K562 (cell line): ENCODE measurements around the gene NUAK1. TPM values are rescaled to one million over a fixed set of nuclear protein-coding genes. Genes with fewer than 3 reads are reported as not detected.

Experiments used
- ATAC-seq: fragments of 200-7000 bp; cut with Tn5 transposase; 3 replicates; pipeline ENCODE4 v1.9.1; 2020; ENCODE audit warnings: moderate library complexity
- BruUV-seq: library from RNA; stranded (reverse); fragments of 400-500 nt; replicated peaks from 2 replicates; lab custom pipeline; 2021; lab: Mats Ljungman, UMichigan
- CTCF ChIA-PET: fragments of 300-600 bp; formaldehyde crosslinking; extraction: SDS; loops from one replicate; lab custom pipeline; 2021; ENCODE audit warnings: low intra/inter-chr PET ratio; lab: Yijun Ruan, JAX
- POLR2A ChIA-PET: fragments of 300-600, 350-650 bp; sonication (Branson Sonifier 250); formaldehyde crosslinking; extraction: SDS; loops from one replicate; lab custom pipeline; 2021; ENCODE audit warnings: antibody characterized with exemption, inconsistent platforms; lab: Yijun Ruan, JAX
- DNase-seq, 4 experiments: peaks; one replicate each; pipeline versions ENCODE4 v3.0.0 to v3.0.0-alpha.2; 2011 to 2018; ENCODE audit warnings: low spot score in 3 of 4, mixed read lengths in 3 of 4; ENCODE audit errors: extremely low read depth in 1 of 4
- FAIRE-seq: peaks from 2 replicates; lab custom pipeline; 2011; peaks lifted over from hg19 to GRCh38; lab: Jason Lieb, UNC
- H2AFZ ChIP-seq: 2 replicates; pipeline ENCODE4 v1.6.0; 2011; ENCODE audit warnings: low read depth, low read length, control low read depth, inconsistent platforms
- H3K27ac ChIP-seq: fragments of 200-600 bp; 3 replicates; pipeline ENCODE4 v1.8.0; 2011; ENCODE audit warnings: low read depth, mild to moderate bottlenecking, control low read depth, inconsistent platforms, low read length, moderate library complexity, mixed read lengths; ENCODE audit errors: extremely low read depth
- H3K27me3 ChIP-seq, 2 experiments: fragments of 300-600 bp in 1 of 2; 2 replicates in 1 of 2; 3 replicates in 1 of 2; pipeline versions ENCODE4 v1.6.0 to v1.8.0; 2011; ENCODE audit warnings: inconsistent platforms in 2 of 2, low read length in 2 of 2, mild to moderate bottlenecking in 1 of 2, mixed read lengths in 1 of 2, moderate library complexity in 1 of 2; ENCODE audit not compliant: control insufficient read depth in 2 of 2, insufficient read depth in 2 of 2
- H3K36me3 ChIP-seq: fragments of 300-600 bp; 3 replicates; pipeline ENCODE4 v1.8.0; 2011; ENCODE audit warnings: mild to moderate bottlenecking, low read length, inconsistent platforms; ENCODE audit not compliant: control insufficient read depth, insufficient read depth
- H3K4me1 ChIP-seq, 2 experiments: fragments of 200-600 bp in 1 of 2; replicated peaks in 1 of 2; 2 replicates in 1 of 2; 3 replicates in 1 of 2; pipeline versions ENCODE4 v1.5.1 to v1.8.0; 2011; ENCODE audit warnings: inconsistent platforms in 2 of 2, low read length in 2 of 2, mild to moderate bottlenecking in 1 of 2, mixed read lengths in 1 of 2, moderate library complexity in 1 of 2; ENCODE audit not compliant: control insufficient read depth in 2 of 2, insufficient read depth in 2 of 2
- H3K4me2 ChIP-seq: 2 replicates; pipeline ENCODE4 v1.6.1; 2011; ENCODE audit warnings: low read length, control low read depth, inconsistent platforms, mixed read lengths; ENCODE audit not compliant: insufficient read depth
- H3K4me3 ChIP-seq: fragments of 200-600 bp; sonication (generic), shearing (Covaris generic); 2 replicates; pipeline ENCODE4 v1.5.1; 2016; ENCODE audit warnings: control low read depth, inconsistent platforms
- H3K79me2 ChIP-seq: fragments of 200-600 bp; 3 replicates; pipeline ENCODE4 v1.8.0; 2011; ENCODE audit warnings: low read length, inconsistent platforms; ENCODE audit not compliant: control insufficient read depth, insufficient read depth
- H3K9ac ChIP-seq, 2 experiments: 2 replicates each; pipeline versions ENCODE4 v1.6.0 to v1.6.1; 2011; ENCODE audit warnings: low read depth in 2 of 2, low read length in 2 of 2, control low read depth in 1 of 2, inconsistent platforms in 1 of 2, mild to moderate bottlenecking in 1 of 2, mixed read lengths in 1 of 2; ENCODE audit not compliant: insufficient read depth in 1 of 2
- H3K9me1 ChIP-seq: one replicate; pipeline ENCODE4 v1.6.0; 2011; ENCODE audit warnings: inconsistent platforms, mild to moderate bottlenecking, low read length, moderate library complexity; ENCODE audit not compliant: control insufficient read depth, insufficient read depth
- H3K9me3 ChIP-seq: replicated peaks from 2 replicates; pipeline ENCODE4 v1.5.1; 2011; ENCODE audit warnings: low read depth, low read length, inconsistent platforms; ENCODE audit not compliant: control insufficient read depth, insufficient read depth
- H4K20me1 ChIP-seq: replicated peaks from 2 replicates; pipeline ENCODE4 v1.6.1; 2011; ENCODE audit warnings: low read length, inconsistent platforms, mixed read lengths; ENCODE audit not compliant: control insufficient read depth, insufficient read depth
- HMBOX1 ChIP-seq: sonication (generic); IDR thresholded peaks from 2 replicates; pipeline ENCODE4 v1.6.1; 2016
- PHF20 ChIP-seq: fragments of 450-650 bp; IDR thresholded peaks from 2 replicates; pipeline ENCODE4 v1.6.1; 2018; ENCODE audit not compliant: partially characterized antibody
- SNIP1 ChIP-seq: fragments of 450-650 bp; IDR thresholded peaks from 2 replicates; pipeline ENCODE4 v1.7.1; 2017; ENCODE audit warnings: low read depth, mild to moderate bottlenecking
- ZBTB40 ChIP-seq, 2 experiments: fragments of 450-650 bp in 1 of 2; sonication (generic) in 1 of 2; formaldehyde crosslinking in 1 of 2; IDR thresholded peaks; 2 replicates each; pipeline versions ENCODE4 v1.7.1 to v1.9.0; 2016 to 2022; ENCODE audit warnings: inconsistent platforms in 1 of 2, mild to moderate bottlenecking in 1 of 2, missing genetic modification reagents in 1 of 2
- WGBS: fragments of 100-300 bp; shearing (Covaris generic); methylation state at CpG from one replicate; pipeline ENCODE4 v1.1.6; 2016; ENCODE audit warnings: low coverage, mixed read lengths; ENCODE audit not compliant: insufficient coverage; ENCODE audit errors: missing lambda C conversion rate; 5-methylcytosine and 5-hydroxymethylcytosine counted together
- in situ Hi-C: fragments of 300-500 bp; cut with MboI; formaldehyde crosslinking; loops from 4 replicates; pipeline ENCODE4 v1.15.0; 2018; ENCODE audit warnings: inconsistent platforms, mixed read lengths
- intact Hi-C: fragments of 100-400 bp; cut with micrococcal nuclease; formaldehyde crosslinking; loops from 2 replicates; pipeline ENCODE4 v1.14.2; 2022
- polyA plus RNA-seq, 8 experiments: library from polyadenylated mRNA; depleted of rRNA in 4 of 8; stranded (reverse) in 5 of 8; unstranded in 3 of 8; fragments of >200 nt; fragmentation: Nextera tagmentation in 2 of 8; fragmentation: Illumina TruSeq in 1 of 8; extraction: Ambion mirVana in 2 of 8; extraction: Trizol in 1 of 8; gene quantifications; 2 replicates each; pipeline versions ENCODE4 v1.2.1 to v1.2.3, GENCODE V29; 2011 to 2014; ENCODE audit warnings: inconsistent platforms in 1 of 8, missing spikeins in 1 of 8
- total RNA-seq, 7 experiments: library from RNA; depleted of rRNA in 6 of 7; stranded (reverse); fragments of >200 nt in 6 of 7; fragmentation: Illumina TruSeq in 2 of 7; extraction: Trizol in 2 of 7; gene quantifications; 2 replicates each; pipeline versions ENCODE4 v1.2.1 to v1.2.3, GENCODE V29; 2011 to 2021; ENCODE audit warnings: low replicate concordance in 1 of 7

Gene NUAK1
- total and polyA plus RNA-seq, 9 of the 15 experiments (the other 6 are each of a cell fraction or from before 2014, with no cell fraction given), result 0.02 TPM; not detected in 8

GRCh38 chr12:106179086-106179485 lies 40.3 kb upstream of the NUAK1 start:
- DNase-seq (no peak), ATAC-seq (no peak), FAIRE-seq (no peak)
- POLR2A ChIA-PET, result interaction anchor here (1.4 kb wide), 1 partner anchor 10 kb away, joined by 4 read pairs; no protein-coding TSS in a partner anchor
- Histone ChIP-seq H3K9me3 (no peaks in the 10 kb centered on the region), H3K79me2 (no peaks in the 10 kb centered on the region), H2AFZ (no peak overlapping the region), H3K36me3 (no peaks in the 10 kb centered on the region), H3K4me1 (no peaks in the 10 kb centered on the region), H3K9ac (no peak overlapping the region), H4K20me1 (no peaks in the 10 kb centered on the region), H3K4me3 (no peak overlapping the region), H3K27me3 (peaks cover 3 to 20% of the 10 kb centered on the region in 2 experiments; a peak in 4 of 5 replicates), H3K27ac (no peak overlapping the region), H3K9me1 (no peaks in the 10 kb centered on the region), H3K4me2 (no peak overlapping the region)
- WGBS, result 5% methylated on average over 3 of the region's 3 CpGs
- CTCF ChIA-PET, result no interaction called here
- no peak for TF ChIP-seq ZBTB40 (IDR thresholded peaks at IDR 0.05)
- no peak for TF ChIP-seq ZBTB40 (CRISPR knock-in tag; IDR thresholded peaks at IDR 0.05)
- TF ChIP-seq SNIP1, result no peak
- no peak for TF ChIP-seq PHF20
- peak; percentile 40; the same call in 1 of the 2 replicates for TF ChIP-seq HMBOX1
- intact Hi-C loops, result no loop called here
- no TSS peak for BruUV-seq
- in situ Hi-C loops, result no loop called here
